B cell (primary cell): ENCODE data around the gene NWD2. TPM values are rescaled to one million over a fixed set of nuclear protein-coding genes. Genes with fewer than 3 reads are reported as not detected.

Source experiments
- ATAC-seq: fragments of 200-7000 bp; cut with Tn5 transposase; one replicate; pipeline ENCODE4 v1.10.0; 2021; ENCODE audit warnings: low read depth, mild to moderate bottlenecking, moderate number of reproducible peaks, moderate library complexity
- CTCF ChIA-PET: fragments of 350-600 bp; sonication (Branson Sonifier 250); formaldehyde crosslinking; loops from one replicate; lab custom pipeline; 2021; ENCODE audit warnings: antibody characterized with exemption, inconsistent platforms; lab: Charles Lee
- POLR2A ChIA-PET: fragments of 350-600 bp; sonication (Branson Sonifier 250); formaldehyde crosslinking; loops from one replicate; lab custom pipeline; 2021; ENCODE audit warnings: antibody characterized with exemption; lab: Charles Lee
- DNase-seq: peaks from one replicate; pipeline ENCODE4 v3.0.0; 2013
- H2AFZ ChIP-seq: 2 replicates; pipeline ENCODE4 v1.6.1; 2012; ENCODE audit warnings: mild to moderate bottlenecking, low read depth, low read length; ENCODE audit not compliant: insufficient read depth, poor library complexity, severe bottlenecking
- H3K27ac ChIP-seq, 2 donors: 1 replicate in 1 of 2; 2 replicates in 1 of 2; pipeline ENCODE4 v1.5.1; 2012 to 2013; ENCODE audit warnings: low read length in 2 of 2, mild to moderate bottlenecking in 2 of 2, moderate library complexity in 1 of 2
- H3K27me3 ChIP-seq, 4 experiments: fragments of 200-600 bp in 1 of 4; sonication (generic) in 1 of 4; replicated peaks in 1 of 4; 1 replicate in 2 of 4; 2 replicates in 2 of 4; pipeline versions ENCODE4 v1.6.1 to v1.7.0; 2013 to 2016; ENCODE audit warnings: low read length in 3 of 4, mild to moderate bottlenecking in 2 of 4, mixed read lengths in 1 of 4, moderate library complexity in 1 of 4; ENCODE audit not compliant: insufficient read depth in 4 of 4, control insufficient read depth in 3 of 4; ENCODE audit errors: control extremely low read depth in 1 of 4
- H3K36me3 ChIP-seq, 2 experiments: replicated peaks in 1 of 2; 1 replicate in 1 of 2; 2 replicates in 1 of 2; pipeline versions ENCODE4 v1.6.1 to v1.7.1; 2013; ENCODE audit warnings: low read length in 1 of 2; ENCODE audit not compliant: insufficient read depth in 2 of 2, control insufficient read depth in 1 of 2; ENCODE audit errors: control extremely low read depth in 1 of 2, extremely low read depth in 1 of 2
- H3K4me1 ChIP-seq, 2 donors: fragments of 200-600 bp in 1 of 2; sonication (generic) in 1 of 2; 1 replicate in 1 of 2; 2 replicates in 1 of 2; pipeline versions ENCODE4 v1.5.1 to v1.6.1; 2013 to 2017; ENCODE audit warnings: low read length in 2 of 2; ENCODE audit not compliant: control insufficient read depth in 2 of 2, insufficient read depth in 2 of 2
- H3K4me2 ChIP-seq: replicated peaks from 2 replicates; pipeline ENCODE3; 2012; ENCODE audit warnings: mild to moderate bottlenecking, low read depth, low read length; ENCODE audit not compliant: poor library complexity, severe bottlenecking
- H3K4me3 ChIP-seq, 5 experiments: fragments of 200-600 bp in 1 of 5; sonication (generic) in 1 of 5; 1 replicate in 3 of 5; 2 replicates in 2 of 5; pipeline versions ENCODE4 v1.5.1 to v1.7.0; 2011 to 2016; ENCODE audit warnings: low read length in 4 of 5, mild to moderate bottlenecking in 4 of 5, low read depth in 2 of 5, control low read depth in 1 of 5, moderate library complexity in 1 of 5; ENCODE audit not compliant: insufficient read depth in 1 of 5; ENCODE audit errors: control extremely low read depth in 1 of 5, extremely low read depth in 1 of 5
- H3K79me2 ChIP-seq: fragments of 200-600 bp; sonication (generic); one replicate; pipeline ENCODE4 v1.6.0; 2016; ENCODE audit warnings: low read length; ENCODE audit not compliant: control insufficient read depth, insufficient read depth
- H3K9ac ChIP-seq: fragments of 200-600 bp; sonication (generic); 2 replicates; pipeline ENCODE4 v1.6.1; 2017; ENCODE audit warnings: mild to moderate bottlenecking, low read length, moderate library complexity
- H3K9me3 ChIP-seq, 3 donors: one replicate each; pipeline versions ENCODE4 v1.6.1 to v1.7.1; 2013; ENCODE audit warnings: low read length in 2 of 3; ENCODE audit not compliant: control insufficient read depth in 2 of 3, insufficient read depth in 1 of 3; ENCODE audit errors: control extremely low read depth in 1 of 3
- H4K20me1 ChIP-seq: 2 replicates; pipeline ENCODE4 v1.6.0; 2012; ENCODE audit warnings: mild to moderate bottlenecking, low read length; ENCODE audit not compliant: insufficient read depth, control insufficient read depth, poor library complexity, severe bottlenecking
- H3K27ac Mint-ChIP-seq: one replicate; pipeline ENCODE4 v1.8.0; 2021; ENCODE audit warnings: mixed read lengths
- H3K27me3 Mint-ChIP-seq: one replicate; pipeline ENCODE4 v1.8.0; 2021; ENCODE audit warnings: mixed read lengths
- H3K4me1 Mint-ChIP-seq: one replicate; pipeline ENCODE4 v1.8.0; 2021; ENCODE audit warnings: mixed read lengths
- H3K4me3 Mint-ChIP-seq: one replicate; pipeline ENCODE4 v1.8.0; 2021; ENCODE audit warnings: mixed read lengths
- H3K9me3 Mint-ChIP-seq: one replicate; pipeline ENCODE4 v1.8.0; 2022; ENCODE audit warnings: mixed read lengths; ENCODE audit not compliant: insufficient read depth
- CTCF ChIP-seq: fragments of 200-600 bp; IDR thresholded peaks from one replicate; pipeline ENCODE4 v1.8.0; 2022; ENCODE audit warnings: antibody characterized with exemption, mild to moderate bottlenecking
- EZH2 ChIP-seq: IDR thresholded peaks from 2 replicates; pipeline ENCODE4 v1.6.1; 2012; ENCODE audit warnings: borderline replicate concordance, low read depth, mild to moderate bottlenecking, moderate library complexity, low read length; ENCODE audit not compliant: insufficient read depth, poor library complexity, severe bottlenecking
- WGBS: methylation state at CpG from one replicate; pipeline ENCODE4 v1.1.5; 2013; ENCODE audit warnings: missing lambda C conversion rate; ENCODE audit not compliant: insufficient coverage; 5-methylcytosine and 5-hydroxymethylcytosine counted together
- intact Hi-C: fragments of 100-400 bp; cut with micrococcal nuclease; formaldehyde crosslinking; loops from one replicate; pipeline ENCODE4 v1.10.0; 2022
- polyA plus RNA-seq: library from polyadenylated mRNA; depleted of rRNA; stranded (reverse); fragments of >200 nt; gene quantifications from 2 replicates; pipeline ENCODE4 v1.2.3, GENCODE V29; 2012
- total RNA-seq, 2 donors: library from RNA; stranded (reverse); fragments of 120-200 nt in 1 of 2; gene quantifications; 1 replicate in 1 of 2; 2 replicates in 1 of 2; pipeline versions ENCODE4 v1.2.3 to v1.2.4, GENCODE V29; 2013 to 2022

Gene NWD2
- total and polyA plus RNA-seq, 2 donors (not counting 1 experiment from before 2014, with no cell fraction given), result not detected

- H3K27ac ChIP-seq, result no peak overlapping the region
- H3K36me3 ChIP-seq, result no peaks in the 10 kb centered on the region
- POLR2A ChIA-PET, result no interaction called here
- no peak overlapping the region for H3K4me2 ChIP-seq
- no peaks in the 10 kb centered on the region for H3K79me2 ChIP-seq
- no peaks in the 10 kb centered on the region for H3K9me3 ChIP-seq
- H3K4me3 Mint-ChIP-seq, result no peak overlapping the region
- CTCF ChIA-PET, result no interaction called here
- ATAC-seq (no peak), DNase-seq (no peak)
- intact Hi-C loops, result no loop called here
- H3K9me3 Mint-ChIP-seq, result no peaks in the 10 kb centered on the region
- WGBS, result no CpG with 5 or more reads among the region's 8 CpGs
- H3K27me3 Mint-ChIP-seq, result peaks cover 29% of the 10 kb centered on the region
- H3K27ac Mint-ChIP-seq, result no peak overlapping the region
- no peaks in the 10 kb centered on the region for H3K4me1 ChIP-seq
- H3K9ac ChIP-seq, result no peak overlapping the region
- H2AFZ ChIP-seq, result no peak overlapping the region
- H3K27me3 ChIP-seq, result no peaks in the 10 kb centered on the region
- TF ChIP-seq EZH2 (no peak), CTCF (no peak)
- no peaks in the 10 kb centered on the region for H4K20me1 ChIP-seq
- no peaks in the 10 kb centered on the region for H3K4me1 Mint-ChIP-seq
- no peak overlapping the region for H3K4me3 ChIP-seq
Measured at GRCh38 chr4:37438564-37439279, 194.2 kb downstream of the NWD2 start.

GRCh38 chr4:37439809-37440474 is 195.4 kb downstream of the NWD2 start:
- peaks cover 34% of the 10 kb centered on the region for H3K27me3 Mint-ChIP-seq
- H4K20me1 ChIP-seq, result no peaks in the 10 kb centered on the region
- intact Hi-C loops, result no loop called here
- no peak overlapping the region for H3K27ac Mint-ChIP-seq
- no peaks in the 10 kb centered on the region for H3K36me3 ChIP-seq
- no peak overlapping the region for H3K9ac ChIP-seq
- no peaks in the 10 kb centered on the region for H3K9me3 Mint-ChIP-seq
- TF ChIP-seq CTCF (no peak), EZH2 (no peak)
- 86% methylated on average over 4 of the region's 5 CpGs for WGBS
- no peaks in the 10 kb centered on the region for H3K9me3 ChIP-seq
- H3K4me3 ChIP-seq, result no peak overlapping the region
- no peak overlapping the region for H3K4me3 Mint-ChIP-seq
- ChIA-PET CTCF (no interaction called here), POLR2A (no interaction called here)
- no peak overlapping the region for H2AFZ ChIP-seq
- H3K27me3 ChIP-seq, result no peaks in the 10 kb centered on the region
- H3K4me1 Mint-ChIP-seq, result no peaks in the 10 kb centered on the region
- DNase-seq (no peak), ATAC-seq (no peak)
- H3K27ac ChIP-seq, result no peak overlapping the region
- no peaks in the 10 kb centered on the region for H3K79me2 ChIP-seq
- H3K4me2 ChIP-seq, result no peak overlapping the region
- no peaks in the 10 kb centered on the region for H3K4me1 ChIP-seq
